Suppressor macrophage treated with lipopolysaccharide for 1 hour (primary cell): ENCODE measurements around the gene MED22.
A peak's percentile ranks its signal among the peaks of the same experiment; 100 is the strongest.

Experiments
- DNase-seq, 3 donors: peaks; one replicate each; pipeline ENCODE4 v3.0.0-alpha.2; 2020 to 2022

MED22 gene

GRCh38 chr9:133375724-133376654 lies 28.1 kb upstream of the MED22 start, which contains the start of the genes STKLD1 and SURF4:
Gene STKLD1, plus strand, starts transcription at chr9:133376366. Its CDS starts 108 bp downstream, at chr9:133376474.
Gene SURF4, minus strand, starts transcription at chr9:133376060. Its CDS starts 91 bp downstream, at chr9:133375969.
- DNase-seq, result peak; percentile 97 to 99 (median 98)

DNA sequence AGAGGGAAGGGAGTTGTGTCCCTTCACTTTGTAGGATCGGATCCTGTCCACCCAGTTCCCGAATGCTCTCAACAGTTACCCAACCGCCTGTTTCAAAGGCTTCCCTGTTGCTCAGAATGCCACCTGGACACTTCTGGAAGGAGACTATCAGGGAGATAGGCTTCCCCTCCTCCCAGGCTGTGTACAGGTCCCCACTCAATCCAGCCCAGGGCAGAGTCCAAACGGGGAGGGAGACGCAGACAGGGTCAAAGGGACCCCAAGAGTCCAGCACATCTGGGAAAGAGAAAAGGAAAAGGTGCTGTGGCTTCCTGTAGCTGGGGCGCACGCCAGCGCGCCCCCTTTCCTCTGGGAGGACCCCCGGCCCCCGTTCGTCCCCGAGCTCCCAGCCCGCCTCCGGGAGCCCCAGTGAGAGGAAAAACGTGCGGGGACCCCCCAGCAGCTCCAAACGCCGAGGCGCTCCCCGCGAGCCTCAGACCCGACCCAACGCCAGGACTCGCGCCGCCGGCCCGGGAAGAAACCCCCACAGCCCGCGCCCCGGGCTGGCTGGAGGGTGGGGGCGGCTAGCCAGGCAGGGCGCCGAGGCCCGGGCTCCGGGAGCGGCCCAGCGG lies 27.3 kb upstream of the MED22 start:
- DNase-seq, result peak; percentile 38 to 58 (median 50)

GRCh38 chr9:133374612-133375115 lies 26.7 kb upstream of the MED22 start:
- DNase-seq, result peak; percentile 41 to 76 (median 75)

DNA sequence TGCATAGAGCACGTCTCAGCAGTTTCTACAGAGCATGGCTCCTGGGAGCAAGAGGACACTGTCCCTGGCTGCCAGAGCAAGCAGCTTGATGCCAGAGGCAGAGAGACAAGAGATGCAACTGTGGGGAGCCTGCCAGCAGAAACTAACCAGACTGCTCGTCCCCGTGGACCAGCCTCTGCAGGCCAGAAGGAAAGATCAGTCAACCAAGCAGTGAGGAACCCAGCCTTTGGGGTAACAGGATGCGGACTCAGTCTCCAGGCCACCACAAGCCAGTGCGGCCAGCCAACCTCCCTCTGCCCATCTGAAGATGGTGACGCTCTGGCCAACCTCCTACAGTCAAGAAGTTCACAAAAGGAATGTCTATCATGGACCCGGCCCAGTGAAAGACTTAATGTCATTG lies 24.2 kb upstream of the MED22 start:
- DNase-seq, result peak in 1 of 3 donors; percentile 10

DNA sequence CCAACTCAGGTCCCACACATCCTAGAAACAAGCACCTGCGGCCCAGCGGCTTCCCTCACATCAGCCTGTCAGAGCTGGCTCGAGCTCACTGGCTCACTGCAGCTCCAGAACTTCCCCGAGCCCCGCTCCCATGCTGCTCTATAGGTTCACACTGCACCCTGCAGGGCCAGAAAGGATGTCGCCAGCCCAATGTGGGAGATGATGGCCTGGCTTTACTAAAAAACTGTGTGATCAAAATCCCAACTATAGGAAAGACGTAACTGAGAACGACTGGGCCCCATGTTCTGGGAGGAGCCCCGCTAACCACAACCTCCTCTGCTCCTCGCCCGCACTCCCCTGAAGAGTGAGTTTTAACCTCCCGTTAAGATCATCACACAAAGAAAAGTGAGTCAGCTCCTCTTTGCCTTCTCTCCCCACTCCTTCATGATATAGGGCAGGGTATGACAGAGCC lies 23.4 kb upstream of the MED22 start:
- DNase-seq, result peak; percentile 18 to 45 (median 31)

DNA sequence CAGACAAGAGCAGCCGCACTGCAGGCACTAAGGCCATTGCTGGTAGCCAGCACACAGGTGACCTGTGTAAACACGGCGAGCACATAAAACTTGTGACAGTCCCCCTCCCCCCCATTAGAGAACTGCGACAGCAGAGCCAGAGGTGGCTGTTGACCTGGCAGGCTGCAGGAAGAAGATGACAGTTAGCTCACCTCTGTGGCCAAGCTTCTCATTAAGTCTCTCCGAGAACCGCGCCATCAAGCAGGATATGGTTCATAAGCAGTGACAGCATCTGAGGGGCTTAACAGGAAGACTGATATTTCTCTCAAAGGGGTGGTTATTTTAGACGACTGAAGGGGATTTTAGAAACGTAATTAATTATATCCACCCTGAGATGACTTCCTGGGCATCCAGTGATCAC lies 22.8 kb upstream of the MED22 start:
- no peak for DNase-seq

GRCh38 chr9:133369933-133370332 lies 22.0 kb upstream of the MED22 start:
- DNase-seq, result no peak

DNA sequence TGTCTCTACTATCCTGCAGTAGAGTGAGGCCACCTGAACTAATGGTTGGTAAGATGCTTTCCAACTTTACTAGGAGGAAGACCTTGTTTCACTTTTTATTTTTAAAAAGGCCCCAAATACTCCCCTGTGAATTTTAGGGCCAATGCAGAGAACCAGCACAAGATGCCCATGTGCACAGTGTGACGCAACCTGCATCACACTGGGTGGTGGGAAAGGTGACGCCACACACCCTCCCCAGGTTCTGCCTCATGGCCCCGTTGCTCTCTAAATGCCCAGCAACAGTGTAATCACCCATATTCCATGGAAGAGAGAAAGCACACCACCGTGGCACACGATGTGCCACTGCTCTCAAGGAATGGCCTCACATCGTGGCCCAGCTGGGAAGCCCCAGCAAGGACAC lies 21.5 kb upstream of the MED22 start:
- peak in 1 of 3 donors; percentile 16 for DNase-seq

DNA sequence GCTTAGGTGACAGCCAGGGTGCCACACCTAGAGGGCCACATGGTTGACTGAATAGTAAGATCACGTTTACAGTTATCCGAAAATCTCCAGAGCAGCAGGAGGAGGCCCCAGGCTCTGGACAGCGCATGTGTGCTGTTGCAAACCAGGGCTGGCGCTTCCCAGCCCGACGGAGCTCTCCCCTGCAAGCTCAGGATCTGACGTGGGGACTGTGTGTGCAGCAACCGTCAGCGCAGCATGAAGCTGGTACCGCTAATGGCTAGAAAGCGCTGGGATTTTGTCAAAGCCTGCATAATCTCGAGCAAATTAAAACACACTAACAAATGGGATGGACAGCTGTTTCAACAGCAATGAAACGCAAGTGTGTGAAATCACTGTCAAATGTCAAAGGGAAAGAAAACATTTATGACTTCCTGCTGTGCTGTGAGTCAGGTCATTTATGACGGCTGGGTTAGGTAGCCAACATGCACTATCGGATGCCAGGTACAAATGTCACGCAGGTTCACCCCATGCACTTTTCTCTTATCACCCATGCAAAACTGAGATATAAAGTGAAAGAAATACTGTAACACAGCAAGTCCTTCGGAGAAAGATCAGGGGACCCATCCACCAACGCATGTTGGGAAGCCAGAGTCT lies 20.4 kb upstream of the MED22 start:
- peak in 1 of 3 donors; percentile 10 for DNase-seq

- DNase-seq, result no peak
Observed at GRCh38 chr9:133367778-133368177, 19.8 kb upstream of the MED22 start.

DNA sequence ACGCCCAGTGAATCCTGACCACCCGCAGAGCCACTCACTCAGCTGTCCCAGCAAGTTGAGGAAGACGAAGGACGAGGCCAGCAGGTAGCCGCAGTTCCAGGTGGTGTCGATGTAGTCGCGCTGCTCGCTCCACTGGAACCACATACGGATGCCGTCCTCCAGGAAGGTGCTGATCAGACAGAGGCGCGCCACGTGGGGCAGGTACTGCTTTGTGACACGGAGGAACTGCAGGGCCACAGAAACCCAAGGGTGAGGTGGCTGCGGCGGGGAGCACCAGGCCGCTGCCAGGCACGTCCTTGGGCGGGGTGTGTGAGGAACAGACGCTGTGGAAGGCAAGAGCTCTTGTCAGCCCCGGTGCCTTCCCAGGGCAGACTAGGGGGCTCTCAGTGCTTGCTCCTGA lies 19.3 kb upstream of the MED22 start:
- DNase-seq, result no peak

GRCh38 chr9:133366435-133366834 lies 18.5 kb upstream of the MED22 start:
- DNase-seq, result no peak

DNA sequence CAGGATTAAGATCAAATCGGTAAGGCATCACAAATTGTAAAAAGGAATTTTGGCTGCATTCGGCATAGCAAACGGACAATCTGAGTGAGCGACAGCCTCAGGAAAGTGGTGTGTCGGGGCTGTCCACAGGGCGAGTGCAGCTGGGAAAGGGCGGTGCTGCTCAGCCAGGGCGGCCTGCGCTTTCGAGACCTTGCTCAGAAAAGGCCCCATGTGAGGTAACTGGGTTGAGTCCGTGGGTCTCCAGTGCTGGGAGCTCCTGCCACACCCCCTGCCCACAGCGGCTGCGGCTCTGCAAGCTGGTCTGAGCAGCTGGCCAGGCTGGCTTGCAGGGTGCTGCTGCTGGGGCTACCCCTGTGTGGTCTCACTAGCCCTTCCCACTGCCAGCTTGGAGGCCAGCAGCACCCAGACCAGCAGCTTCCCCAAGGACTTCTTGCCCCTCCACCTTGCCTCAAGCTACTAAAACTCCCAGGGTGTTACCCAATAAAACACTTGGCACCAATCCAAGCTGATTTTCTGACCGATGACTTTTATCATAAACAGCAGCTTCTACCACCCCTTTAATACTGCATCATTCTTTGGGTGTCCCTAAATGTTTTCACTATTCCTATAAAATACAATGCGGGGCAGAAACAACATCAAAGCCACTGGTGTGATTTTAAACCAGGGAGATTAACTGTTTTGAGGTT lies 14.6 kb upstream of the MED22 start:
- no peak for DNase-seq

GRCh38 chr9:133361507-133362092 lies 13.7 kb upstream of the MED22 start:
- no peak for DNase-seq

DNA sequence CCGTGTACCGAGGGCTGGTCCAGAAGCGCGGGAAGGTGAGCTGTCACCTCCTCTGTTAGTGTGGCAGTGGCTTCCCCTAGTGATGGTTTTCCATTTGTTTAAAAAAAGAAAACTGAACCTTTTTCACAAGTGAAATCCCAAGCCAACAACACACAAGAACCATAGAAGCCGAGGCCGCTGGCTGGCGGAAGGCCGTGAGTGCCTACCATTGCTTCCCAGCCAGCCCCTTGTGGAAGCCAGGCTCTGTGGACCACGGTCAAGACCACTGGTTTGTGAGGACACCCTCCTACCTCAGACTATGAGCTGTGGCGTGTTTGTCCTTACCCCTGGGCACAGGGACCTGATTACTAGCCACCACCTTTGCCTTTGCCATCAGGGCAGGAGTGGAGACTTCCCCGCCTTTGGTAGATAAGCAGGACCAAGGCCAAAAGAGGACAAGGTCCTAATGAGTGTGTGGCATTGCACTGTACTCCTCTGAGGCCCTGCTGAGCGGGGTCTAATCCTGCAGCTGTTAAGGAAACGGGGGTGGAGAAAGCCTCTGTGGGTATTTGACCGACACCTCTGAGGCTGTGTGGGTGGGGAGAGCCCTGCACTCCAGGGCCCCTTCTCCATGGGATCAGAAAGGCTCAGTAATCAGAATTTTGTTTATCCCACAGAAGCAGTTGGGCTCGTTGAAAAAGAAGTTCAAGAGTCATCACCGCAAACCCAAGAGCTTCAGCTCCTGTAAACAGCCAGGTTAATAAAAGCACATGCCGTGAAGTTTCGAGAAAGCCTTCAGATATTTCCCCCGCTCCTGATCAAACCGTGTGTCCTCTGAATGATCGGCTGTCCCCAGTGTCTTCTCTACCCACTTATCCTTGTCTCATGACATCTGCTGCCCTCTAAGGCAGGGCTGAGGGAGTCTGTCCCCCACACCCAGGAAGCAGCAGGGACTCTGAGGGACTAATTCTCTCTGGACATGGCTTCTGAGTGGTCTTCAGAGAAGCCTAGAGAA lies 12.8 kb upstream of the MED22 start:
- no peak for DNase-seq

DNA sequence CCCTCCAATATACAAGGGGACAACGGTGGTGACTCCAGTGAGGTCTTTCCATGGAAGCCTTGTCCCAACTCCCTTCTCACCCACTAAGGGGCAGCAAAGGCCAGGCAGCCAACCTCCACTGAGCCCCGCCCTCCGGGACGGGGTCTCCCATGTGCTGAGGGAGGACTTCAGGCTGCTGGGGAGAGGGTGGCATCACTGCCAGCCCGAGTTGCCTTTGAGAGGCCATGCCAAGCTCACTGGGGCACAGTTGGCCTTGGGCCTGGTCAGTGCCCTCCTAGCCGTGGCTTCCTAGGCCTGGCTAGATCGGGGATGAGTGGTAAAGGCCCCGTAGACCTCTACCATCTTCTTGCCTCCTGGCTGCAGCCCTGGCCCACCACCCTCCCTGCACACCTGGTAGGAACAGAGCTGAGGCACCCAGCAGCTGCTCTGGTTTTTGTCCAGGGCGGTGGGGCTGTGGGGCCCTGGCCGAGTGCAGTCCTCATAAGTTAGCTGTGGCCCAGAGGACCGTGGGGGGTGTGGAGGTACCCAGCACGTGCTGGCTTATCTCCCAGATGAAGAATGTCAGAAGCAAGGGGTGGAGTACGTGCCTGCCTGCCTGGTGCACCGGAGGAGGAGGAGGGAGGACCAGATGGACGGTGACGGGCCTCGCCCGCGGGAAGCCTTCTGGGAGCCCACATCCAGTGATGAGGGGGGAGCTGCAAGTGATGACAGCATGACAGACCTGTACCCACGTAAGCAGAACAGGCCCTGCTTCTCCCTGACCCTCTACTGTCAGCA lies 11.7 kb upstream of the MED22 start:
- no peak for DNase-seq

GRCh38 chr9:133357656-133358055 lies 9.7 kb upstream of the MED22 start:
- DNase-seq, result no peak

- peak; percentile 89 to 97 (median 96) for DNase-seq
Observed at GRCh38 chr9:133356391-133357091, 8.6 kb upstream of the MED22 start, which contains the start of the genes SURF1 and SURF2. Gene SURF1, minus strand, starts transcription at chr9:133356487. Its CDS starts 34 bp downstream, at chr9:133356453. Gene SURF2, plus strand, starts transcription at chr9:133356550. Its CDS starts 43 bp downstream, at chr9:133356593.

DNA sequence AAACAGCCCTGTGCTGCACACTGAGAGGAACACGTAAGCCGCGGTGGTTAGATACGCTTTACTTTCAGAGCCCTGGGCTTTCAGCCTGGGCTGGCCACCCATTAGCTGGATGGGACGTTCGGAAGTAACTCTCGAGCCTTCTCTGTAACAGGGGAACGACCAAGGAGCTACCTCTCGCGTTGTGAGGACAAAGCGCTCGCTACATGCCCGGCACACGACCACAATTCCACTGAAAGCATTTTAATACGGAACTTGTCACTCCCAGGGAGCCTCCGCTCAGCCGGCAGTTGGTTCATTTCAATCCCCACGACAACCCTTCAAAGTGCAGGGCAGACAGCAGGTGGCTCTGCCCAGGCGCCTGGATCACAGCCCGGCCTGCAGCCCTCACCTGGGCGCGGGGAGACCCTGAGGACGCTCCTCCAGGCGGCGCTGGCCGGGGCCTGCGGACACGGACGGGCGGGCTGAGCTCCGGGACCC lies 8.0 kb upstream of the MED22 start:
- DNase-seq, result no peak
